Endothelial cell of umbilical vein (primary cell): ENCODE results near the gene FOXO4.
"Not testable (repeated sequence)": the region's sequence is repeated elsewhere in the genome, so short reads cannot be mapped to it uniquely, and the experiment has no call there.

Experiments
- EZH2 ChIP-seq: IDR thresholded peaks from 2 replicates; pipeline ENCODE4 v1.6.1; 2012; ENCODE audit warnings: borderline replicate concordance, low read depth, mild to moderate bottlenecking, moderate library complexity, low read length, inconsistent platforms; ENCODE audit not compliant: severe bottlenecking
- JUN ChIP-seq: IDR thresholded peaks from 2 replicates; pipeline ENCODE4 v1.6.1; 2011; ENCODE audit warnings: borderline replicate concordance, low read depth; ENCODE audit not compliant: insufficient read length, insufficient read depth
- POLR2A ChIP-seq: IDR thresholded peaks from 2 replicates; pipeline ENCODE4 v1.6.1; 2012; ENCODE audit warnings: low read depth, mild to moderate bottlenecking, control low read depth, low read length
- TF ChIP-seq, protein P1 (sequence below), 2 donors: IDR thresholded peaks; 1 replicate in 1 of 2; 2 replicates in 1 of 2; pipeline ENCODE4 v1.5.1; 2011; ENCODE audit warnings: low read length in 2 of 2, mild to moderate bottlenecking in 2 of 2, moderate library complexity in 2 of 2, control low read depth in 1 of 2, inconsistent platforms in 1 of 2, low read depth in 1 of 2; ENCODE audit not compliant: insufficient read depth in 1 of 2; ENCODE audit errors: extremely low read depth in 1 of 2

DNA sequence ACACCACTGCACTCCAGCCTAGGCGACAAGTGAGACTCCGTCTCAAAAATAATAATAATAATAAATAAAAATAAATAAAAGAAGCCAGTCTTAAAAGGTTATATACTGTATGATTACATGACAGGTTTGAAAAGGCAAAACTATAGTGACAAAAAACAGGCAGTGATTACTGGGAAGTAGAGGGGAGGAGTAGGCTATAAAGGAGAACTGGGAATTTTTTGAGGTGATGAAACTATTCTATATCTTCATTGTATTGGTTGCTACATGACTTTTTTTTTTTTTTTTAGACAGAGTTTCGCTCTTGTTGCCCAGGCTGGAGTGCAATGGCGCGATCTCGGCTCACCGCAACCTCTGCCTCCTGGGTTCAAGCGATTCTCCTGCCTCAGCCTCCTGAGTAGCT, 47.8 kb upstream of the FOXO4 start:
- TF ChIP-seq, protein P1, sequence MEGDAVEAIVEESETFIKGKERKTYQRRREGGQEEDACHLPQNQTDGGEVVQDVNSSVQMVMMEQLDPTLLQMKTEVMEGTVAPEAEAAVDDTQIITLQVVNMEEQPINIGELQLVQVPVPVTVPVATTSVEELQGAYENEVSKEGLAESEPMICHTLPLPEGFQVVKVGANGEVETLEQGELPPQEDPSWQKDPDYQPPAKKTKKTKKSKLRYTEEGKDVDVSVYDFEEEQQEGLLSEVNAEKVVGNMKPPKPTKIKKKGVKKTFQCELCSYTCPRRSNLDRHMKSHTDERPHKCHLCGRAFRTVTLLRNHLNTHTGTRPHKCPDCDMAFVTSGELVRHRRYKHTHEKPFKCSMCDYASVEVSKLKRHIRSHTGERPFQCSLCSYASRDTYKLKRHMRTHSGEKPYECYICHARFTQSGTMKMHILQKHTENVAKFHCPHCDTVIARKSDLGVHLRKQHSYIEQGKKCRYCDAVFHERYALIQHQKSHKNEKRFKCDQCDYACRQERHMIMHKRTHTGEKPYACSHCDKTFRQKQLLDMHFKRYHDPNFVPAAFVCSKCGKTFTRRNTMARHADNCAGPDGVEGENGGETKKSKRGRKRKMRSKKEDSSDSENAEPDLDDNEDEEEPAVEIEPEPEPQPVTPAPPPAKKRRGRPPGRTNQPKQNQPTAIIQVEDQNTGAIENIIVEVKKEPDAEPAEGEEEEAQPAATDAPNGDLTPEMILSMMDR (IDR thresholded peaks at IDR 0.05; ENCODE audit: extremely low read depth in 1 of 2, insufficient read depth in 1 of 2, low read depth in 1 of 2, low read length in 2 of 2) = not testable (repeated sequence)
- not testable (repeated sequence) for TF ChIP-seq POLR2A, EZH2, JUN
